H1 (cell line): ENCODE measurements around the gene CAPN9. TPM values are rescaled to one million over a fixed set of nuclear protein-coding genes. Genes with fewer than 3 reads are reported as not detected.

ENCODE experiments used
- CTCF ChIA-PET: fragments of 300-600 bp; sonication (Branson Sonifier 250); formaldehyde crosslinking; loops from one replicate; lab custom pipeline; 2021; ENCODE audit not compliant: partially characterized antibody; lab: Charles Lee
- POLR2A ChIA-PET: fragments of 300-600 bp; sonication (Branson Sonifier 250); formaldehyde crosslinking; loops from one replicate; lab custom pipeline; 2021; ENCODE audit warnings: inconsistent platforms; ENCODE audit not compliant: partially characterized antibody; lab: Charles Lee
- DNase-seq, 2 experiments: peaks; one replicate each; pipeline versions ENCODE4 v3.0.0 to v3.0.0-alpha.2; 2010 to 2022; ENCODE audit warnings: low spot score in 2 of 2, low read depth in 1 of 2, mixed read lengths in 1 of 2
- FAIRE-seq: peaks from 2 replicates; lab custom pipeline; 2011; peaks lifted over from hg19 to GRCh38; lab: Jason Lieb, UNC
- H2AFZ ChIP-seq: 2 replicates; pipeline ENCODE4 v1.8.1; 2012; ENCODE audit warnings: low read length, inconsistent platforms
- H2AK5ac ChIP-seq: 2 replicates; pipeline ENCODE4 v1.6.1; 2013; ENCODE audit warnings: low read depth, low read length
- H2BK120ac ChIP-seq: replicated peaks from 2 replicates; pipeline ENCODE3; 2013; ENCODE audit warnings: low read depth, low read length, inconsistent platforms
- H2BK12ac ChIP-seq: 2 replicates; pipeline ENCODE4 v1.6.1; 2013; ENCODE audit warnings: low read depth, low read length
- H2BK15ac ChIP-seq: 2 replicates; pipeline ENCODE4 v1.6.1; 2013; ENCODE audit warnings: low read length
- H2BK20ac ChIP-seq: 2 replicates; pipeline ENCODE4 v1.6.1; 2013; ENCODE audit warnings: low read length
- H2BK5ac ChIP-seq: 2 replicates; pipeline ENCODE4 v1.6.1; 2013; ENCODE audit warnings: low read depth, low read length
- H3K14ac ChIP-seq: 2 replicates; pipeline ENCODE4 v1.6.1; 2013; ENCODE audit warnings: inconsistent platforms; ENCODE audit not compliant: insufficient read length
- H3K18ac ChIP-seq: 2 replicates; pipeline ENCODE4 v1.6.1; 2013; ENCODE audit warnings: low read length; ENCODE audit errors: extremely low read depth
- H3K23ac ChIP-seq: 2 replicates; pipeline ENCODE4 v1.6.1; 2013; ENCODE audit warnings: inconsistent platforms; ENCODE audit not compliant: insufficient read length
- H3K23me2 ChIP-seq: 2 replicates; pipeline ENCODE4 v1.6.1; 2013; ENCODE audit warnings: low read depth, low read length
- H3K27ac ChIP-seq: 2 replicates; pipeline ENCODE4 v1.6.1; 2011; ENCODE audit warnings: low read depth, low read length, inconsistent platforms
- H3K27me3 ChIP-seq, 4 experiments: replicated peaks in 1 of 4; 1 replicate in 1 of 4; 2 replicates in 3 of 4; pipeline versions ENCODE4 v1.6.1 to v1.8.1; 2011 to 2013; ENCODE audit warnings: low read length in 3 of 4, mild to moderate bottlenecking in 3 of 4, inconsistent platforms in 2 of 4, mixed read lengths in 2 of 4, moderate library complexity in 1 of 4; ENCODE audit not compliant: control insufficient read depth in 3 of 4, insufficient read depth in 3 of 4; ENCODE audit errors: extremely low read depth in 1 of 4
- H3K36me3 ChIP-seq, 4 experiments: 2 replicates each; pipeline versions ENCODE4 v1.6.1 to v1.8.1; 2011 to 2013; ENCODE audit warnings: mild to moderate bottlenecking in 4 of 4, low read length in 3 of 4, moderate library complexity in 2 of 4, control low read depth in 1 of 4, inconsistent platforms in 1 of 4; ENCODE audit not compliant: insufficient read depth in 4 of 4, control insufficient read depth in 2 of 4
- H3K4ac ChIP-seq: replicated peaks from 2 replicates; pipeline ENCODE3; 2013; ENCODE audit warnings: low read length, low read depth, mixed read lengths, inconsistent platforms; ENCODE audit not compliant: insufficient read length
- H3K4me1 ChIP-seq, 4 experiments: replicated peaks in 1 of 4; 1 replicate in 1 of 4; 2 replicates in 3 of 4; pipeline versions ENCODE4 v1.6.1 to v1.8.1; 2011 to 2013; ENCODE audit warnings: low read length in 3 of 4, inconsistent platforms in 2 of 4, mixed read lengths in 1 of 4; ENCODE audit not compliant: insufficient read depth in 4 of 4, control insufficient read depth in 3 of 4
- H3K4me2 ChIP-seq, 2 experiments: 2 replicates each; pipeline versions ENCODE4 v1.6.1 to v1.8.1; 2011 to 2013; ENCODE audit warnings: low read depth in 2 of 2, low read length in 2 of 2, control low read depth in 1 of 2, inconsistent platforms in 1 of 2, mild to moderate bottlenecking in 1 of 2; ENCODE audit not compliant: insufficient read depth in 1 of 2
- H3K4me3 ChIP-seq, 4 experiments: fragments of 200-600, 300-600 bp in 1 of 4; sonication (generic), shearing (Covaris generic), sonication (Bioruptor Twin) in 1 of 4; 2 replicates each; pipeline versions ENCODE4 v1.5.1 to v1.8.1; 2011 to 2016; ENCODE audit warnings: low read length in 4 of 4, low read depth in 3 of 4, control low read depth in 2 of 4, inconsistent platforms in 2 of 4, mild to moderate bottlenecking in 2 of 4, mixed read lengths in 1 of 4, moderate library complexity in 1 of 4; ENCODE audit not compliant: insufficient read depth in 2 of 4; ENCODE audit errors: extremely low read depth in 1 of 4
- H3K56ac ChIP-seq: replicated peaks from 2 replicates; pipeline ENCODE3; 2013; ENCODE audit warnings: low read depth, mild to moderate bottlenecking, mixed read lengths, low read length, inconsistent platforms; ENCODE audit not compliant: insufficient read length
- H3K79me1 ChIP-seq: 2 replicates; pipeline ENCODE4 v1.6.1; 2013; ENCODE audit warnings: low read depth, low read length, control low read depth
- H3K79me2 ChIP-seq, 2 experiments: 2 replicates each; pipeline versions ENCODE4 v1.6.1 to v1.8.1; 2012 to 2013; ENCODE audit warnings: low read length in 2 of 2, mild to moderate bottlenecking in 2 of 2, inconsistent platforms in 1 of 2; ENCODE audit not compliant: insufficient read depth in 2 of 2, control insufficient read depth in 1 of 2
- H3K9ac ChIP-seq, 4 experiments: replicated peaks in 1 of 4; 1 replicate in 1 of 4; 2 replicates in 3 of 4; pipeline versions ENCODE4 v1.6.1 to v1.8.1; 2011 to 2013; ENCODE audit warnings: low read depth in 3 of 4, low read length in 3 of 4, control low read depth in 2 of 4, mild to moderate bottlenecking in 2 of 4, moderate library complexity in 2 of 4, inconsistent platforms in 1 of 4; ENCODE audit errors: extremely low read depth in 1 of 4
- H3K9me3 ChIP-seq, 2 experiments: 2 replicates each; pipeline versions ENCODE4 v1.6.1 to v1.8.1; 2012 to 2013; ENCODE audit warnings: mild to moderate bottlenecking in 2 of 2, moderate library complexity in 2 of 2, control low read depth in 1 of 2, inconsistent platforms in 1 of 2, low read depth in 1 of 2, low read length in 1 of 2, mixed read lengths in 1 of 2; ENCODE audit not compliant: insufficient read depth in 2 of 2
- H4K20me1 ChIP-seq, 2 experiments: replicated peaks in 1 of 2; 2 replicates each; pipeline versions ENCODE3 to v1.8.1; 2011 to 2013; ENCODE audit warnings: inconsistent platforms in 2 of 2, low read length in 2 of 2, mild to moderate bottlenecking in 1 of 2; ENCODE audit not compliant: insufficient read depth in 2 of 2, control insufficient read depth in 1 of 2
- H4K5ac ChIP-seq: 2 replicates; pipeline ENCODE4 v1.6.1; 2013; ENCODE audit warnings: low read length, low read depth, mixed read lengths, inconsistent platforms; ENCODE audit not compliant: insufficient read length
- H4K8ac ChIP-seq: 2 replicates; pipeline ENCODE4 v1.8.0; 2013; ENCODE audit warnings: mild to moderate bottlenecking, moderate library complexity, low read length, inconsistent platforms; ENCODE audit not compliant: insufficient read depth; ENCODE audit errors: extremely low read depth
- H4K91ac ChIP-seq: replicated peaks from 2 replicates; pipeline ENCODE3; 2013; ENCODE audit warnings: low read length, mixed read lengths, inconsistent platforms; ENCODE audit not compliant: insufficient read length
- BACH1 ChIP-seq: IDR thresholded peaks from 2 replicates; pipeline ENCODE4 v1.6.1; 2012; ENCODE audit warnings: low read length, improper control_type of control experiment
- CBX8 ChIP-seq: fragments of 300-800, 300-1000 bp; sonication (generic); IDR thresholded peaks from 2 replicates; pipeline ENCODE4 v1.7.1; 2016; ENCODE audit warnings: low read depth, low read length, borderline replicate concordance
- CHD2 ChIP-seq: IDR thresholded peaks from 2 replicates; pipeline ENCODE4 v1.6.1; 2012; ENCODE audit warnings: low read length, improper control_type of control experiment
- CREB1 ChIP-seq: IDR thresholded peaks from 2 replicates; pipeline ENCODE4 v1.6.1; 2012; ENCODE audit warnings: inconsistent platforms
- KDM4A ChIP-seq: IDR thresholded peaks from one replicate; pipeline ENCODE4 v1.7.1; 2012; ENCODE audit warnings: low read depth, mild to moderate bottlenecking, moderate library complexity, low read length, inconsistent platforms; ENCODE audit not compliant: severe bottlenecking
- SAP30 ChIP-seq: fragments of 300-600 bp; sonication (generic); IDR thresholded peaks from 2 replicates; pipeline ENCODE4 v1.7.1; 2012; ENCODE audit warnings: low read length, moderate library complexity, mild to moderate bottlenecking, inconsistent platforms; ENCODE audit not compliant: insufficient read depth, insufficient replicate concordance
- SIX5 ChIP-seq: IDR thresholded peaks from 2 replicates; pipeline ENCODE4 v1.6.1; 2011; ENCODE audit warnings: mild to moderate bottlenecking, low read depth, low read length
- WGBS, 2 experiments: shearing (Covaris generic) in 1 of 2; methylation state at CpG; one replicate each; pipeline versions ENCODE4 v1.1.6 to v1.1.7; 2013 to 2015; ENCODE audit warnings: low lambda C conversion rate in 2 of 2, mixed read lengths in 2 of 2, inconsistent platforms in 1 of 2, low coverage in 1 of 2, missing lambda C conversion rate in 1 of 2; ENCODE audit not compliant: insufficient replicate concordance in 2 of 2, insufficient coverage in 1 of 2, insufficient read length in 1 of 2; ENCODE audit errors: extremely low coverage in 1 of 2, missing lambda C conversion rate in 1 of 2; 5-methylcytosine and 5-hydroxymethylcytosine counted together
- polyA plus RNA-seq, 7 experiments: library from polyadenylated mRNA; depleted of rRNA in 3 of 7; stranded (reverse) in 5 of 7; unstranded in 2 of 7; fragments of >200 nt in 5 of 7; fragments of 200-250 nt in 2 of 7; gene quantifications; 1 replicate in 5 of 7; 2 replicates in 1 of 7; 4 replicates in 1 of 7; pipeline versions ENCODE4 v1.2.1 to v1.2.3, GENCODE V29; 2011 to 2013; ENCODE audit warnings: missing spikeins in 2 of 7, mixed read lengths in 2 of 7
- total RNA-seq: library from RNA; stranded (reverse); fragmentation: NEBNext Ultra II Directional; extraction: Animal tissue kit (Norgen Biotek cat#: 25700); gene quantifications from 2 replicates; pipeline ENCODE4 v1.2.1, GENCODE V29; 2021
- TF ChIP-seq, protein P1 (sequence below), 3 experiments: IDR thresholded peaks; 1 replicate in 2 of 3; 2 replicates in 1 of 3; pipeline versions ENCODE4 v1.5.1 to v1.6.1; 2011; ENCODE audit warnings: low read length in 3 of 3, mild to moderate bottlenecking in 3 of 3, inconsistent platforms in 2 of 3, low read depth in 1 of 3, moderate library complexity in 1 of 3; ENCODE audit not compliant: insufficient read depth in 1 of 3; ENCODE audit errors: control extremely low read depth in 1 of 3
- TF ChIP-seq, protein P2 (sequence below): IDR thresholded peaks from 2 replicates; pipeline ENCODE4 v1.6.1; 2011; ENCODE audit warnings: low read depth, mild to moderate bottlenecking, low read length; ENCODE audit not compliant: insufficient read depth

Gene CAPN9
- total and polyA plus RNA-seq, 2 of the 8 experiments (the other 6 are each of a cell fraction or from before 2014, with no cell fraction given) = 0.22 to 0.76 TPM

DNA sequence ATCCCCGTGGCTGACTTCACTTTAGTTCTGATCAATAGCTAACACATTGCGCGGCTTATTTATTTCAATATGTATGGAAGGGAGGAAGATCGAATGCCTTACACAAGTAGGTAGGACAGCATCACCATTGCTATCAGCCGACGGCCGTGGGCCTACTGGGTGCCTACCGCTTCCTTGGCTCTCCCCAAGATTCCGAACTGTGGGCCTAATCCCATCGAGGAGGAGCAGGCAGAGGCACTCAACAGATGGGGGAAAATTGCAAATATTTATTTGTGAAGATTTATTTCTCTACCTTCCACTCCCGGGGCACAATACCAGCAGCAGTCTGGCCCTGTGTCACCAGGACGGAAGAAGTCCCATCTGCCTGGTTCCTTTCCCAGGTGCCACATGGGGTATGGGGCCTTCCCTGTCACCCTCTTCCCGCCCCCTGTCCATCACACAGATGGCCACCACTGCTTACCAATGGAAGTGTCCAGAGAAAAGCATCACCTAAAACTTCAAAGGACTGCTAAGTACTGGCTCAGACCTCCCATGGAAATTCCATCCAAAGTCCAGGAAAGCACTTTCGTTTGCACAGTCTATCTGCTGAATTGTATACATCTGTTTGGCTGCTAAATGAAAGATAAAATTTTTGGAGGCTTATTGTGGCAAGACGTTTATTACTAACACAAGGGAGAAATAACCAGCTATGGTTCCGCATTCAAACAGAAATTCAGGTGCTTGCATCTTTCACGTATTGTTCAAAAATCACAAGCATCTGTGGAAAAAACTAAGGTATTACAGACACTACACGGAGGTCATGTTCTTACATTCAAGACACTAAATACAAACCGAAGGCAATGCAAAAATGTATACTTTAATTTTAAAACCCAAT, 45.1 kb upstream of the CAPN9 start:
- no peak overlapping the region for H2BK20ac ChIP-seq
- H4K5ac ChIP-seq = no peak overlapping the region
- H3K36me3 ChIP-seq = no peaks in the 10 kb centered on the region
- H4K20me1 ChIP-seq = no peaks in the 10 kb centered on the region
- peaks cover 0 to 4% (median 0%) of the 10 kb centered on the region in 4 experiments; a peak in 2 of 7 replicates for H3K4me1 ChIP-seq
- no peak for DNase-seq
- no peak overlapping the region for H2BK5ac ChIP-seq
- no peak overlapping the region for H4K91ac ChIP-seq
- H3K18ac ChIP-seq = no peak overlapping the region
- H3K9me3 ChIP-seq = no peaks in the 10 kb centered on the region
- H3K4me2 ChIP-seq = no peak overlapping the region
- H3K9ac ChIP-seq = no peak overlapping the region
- no peak overlapping the region for H3K27ac ChIP-seq
- no peak overlapping the region for H2AK5ac ChIP-seq
- H3K79me1 ChIP-seq = no peaks in the 10 kb centered on the region
- FAIRE-seq = no peak
- no peak overlapping the region for H2AFZ ChIP-seq
- H3K79me2 ChIP-seq = no peaks in the 10 kb centered on the region
- H2BK12ac ChIP-seq = no peak overlapping the region
- no peak overlapping the region for H3K56ac ChIP-seq
- peak overlapping the region; percentile 62; the same call in 1 of the 2 replicates for H4K8ac ChIP-seq
- no peak overlapping the region for H3K14ac ChIP-seq
- ChIA-PET CTCF (interaction anchor here (0.6 to 3.0 kb wide), 6 partner anchors 58 to 972 kb away, joined by 3 to 12 read pairs (median 4); partner anchors contain the start of gene COG2), POLR2A (interaction anchor here (1.4 kb wide), 1 partner anchor 12 kb away, joined by 3 read pairs; the partner anchor contains the start of gene AGT)
- TF ChIP-seq, protein P1, sequence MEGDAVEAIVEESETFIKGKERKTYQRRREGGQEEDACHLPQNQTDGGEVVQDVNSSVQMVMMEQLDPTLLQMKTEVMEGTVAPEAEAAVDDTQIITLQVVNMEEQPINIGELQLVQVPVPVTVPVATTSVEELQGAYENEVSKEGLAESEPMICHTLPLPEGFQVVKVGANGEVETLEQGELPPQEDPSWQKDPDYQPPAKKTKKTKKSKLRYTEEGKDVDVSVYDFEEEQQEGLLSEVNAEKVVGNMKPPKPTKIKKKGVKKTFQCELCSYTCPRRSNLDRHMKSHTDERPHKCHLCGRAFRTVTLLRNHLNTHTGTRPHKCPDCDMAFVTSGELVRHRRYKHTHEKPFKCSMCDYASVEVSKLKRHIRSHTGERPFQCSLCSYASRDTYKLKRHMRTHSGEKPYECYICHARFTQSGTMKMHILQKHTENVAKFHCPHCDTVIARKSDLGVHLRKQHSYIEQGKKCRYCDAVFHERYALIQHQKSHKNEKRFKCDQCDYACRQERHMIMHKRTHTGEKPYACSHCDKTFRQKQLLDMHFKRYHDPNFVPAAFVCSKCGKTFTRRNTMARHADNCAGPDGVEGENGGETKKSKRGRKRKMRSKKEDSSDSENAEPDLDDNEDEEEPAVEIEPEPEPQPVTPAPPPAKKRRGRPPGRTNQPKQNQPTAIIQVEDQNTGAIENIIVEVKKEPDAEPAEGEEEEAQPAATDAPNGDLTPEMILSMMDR (IDR thresholded peaks at IDR 0.05; ENCODE audit: control extremely low read depth in 1 of 3, insufficient read depth in 1 of 3, low read depth in 1 of 3, low read length in 3 of 3) = no peak
- TF ChIP-seq BACH1 = no peak
- TF ChIP-seq CREB1 = no peak
- TF ChIP-seq SIX5 = no peak
- TF ChIP-seq CBX8 = no peak
- TF ChIP-seq, protein P2, sequence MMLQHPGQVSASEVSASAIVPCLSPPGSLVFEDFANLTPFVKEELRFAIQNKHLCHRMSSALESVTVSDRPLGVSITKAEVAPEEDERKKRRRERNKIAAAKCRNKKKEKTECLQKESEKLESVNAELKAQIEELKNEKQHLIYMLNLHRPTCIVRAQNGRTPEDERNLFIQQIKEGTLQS = no peak
- TF ChIP-seq CHD2 = no peak
- no peak for TF ChIP-seq KDM4A
- no peak for TF ChIP-seq SAP30
- no peak overlapping the region for H3K4me3 ChIP-seq
- H3K27me3 ChIP-seq = no peaks in the 10 kb centered on the region
- no peak overlapping the region for H3K23ac ChIP-seq
- no peak overlapping the region for H3K4ac ChIP-seq
- no peaks in the 10 kb centered on the region for H3K23me2 ChIP-seq
- no peak overlapping the region for H2BK120ac ChIP-seq
- no peak overlapping the region for H2BK15ac ChIP-seq
- WGBS, 2 experiments = 87% methylated on average over 17 of the region's 19 CpGs; no CpG with 5 or more reads in 1 of the 2 experiments
